Ascending aorta (tissue), 2 donors: Measurements from ENCODE around the gene TRAPPC11. TPM values are rescaled to one million over a fixed set of nuclear protein-coding genes. Genes with fewer than 3 reads are reported as not detected.
A peak's percentile ranks its signal among the peaks of the same experiment; 100 is the strongest.

Experiments
- DNase-seq, 2 donors: peaks; one replicate each; pipeline ENCODE4 v3.0.0-alpha.2; 2019; ENCODE audit warnings: low spot score in 2 of 2
- H3K27ac ChIP-seq, 2 donors: fragments of 200-600 bp; sonication (generic); one replicate each; pipeline ENCODE4 v1.5.1; 2016 to 2017; ENCODE audit warnings: mild to moderate bottlenecking in 1 of 2
- H3K27me3 ChIP-seq: fragments of 200-600 bp; sonication (generic); one replicate; pipeline ENCODE4 v1.5.1; 2017
- H3K36me3 ChIP-seq, 2 donors: fragments of 200-600 bp; sonication (generic); one replicate each; pipeline ENCODE4 v1.5.1; 2016
- H3K4me1 ChIP-seq, 2 donors: fragments of 200-600 bp; sonication (generic); one replicate each; pipeline ENCODE4 v1.5.1; 2016 to 2017; ENCODE audit warnings: mild to moderate bottlenecking in 1 of 2
- H3K4me3 ChIP-seq, 2 donors: fragments of 200-600 bp; sonication (generic); one replicate each; pipeline ENCODE4 v1.5.1; 2016 to 2017; ENCODE audit warnings: mild to moderate bottlenecking in 1 of 2
- H3K9me3 ChIP-seq, 2 donors: fragments of 200-600 bp; sonication (generic); one replicate each; pipeline ENCODE4 v1.5.1; 2016
- CTCF ChIP-seq, 3 experiments: fragments of 200-600 bp in 2 of 3; fragments of 450-650 bp in 1 of 3; sonication (generic) in 2 of 3; IDR thresholded peaks; one replicate each; pipeline ENCODE4 v1.5.1; 2016 to 2019; ENCODE audit warnings: antibody characterized with exemption in 3 of 3, mild to moderate bottlenecking in 1 of 3, moderate library complexity in 1 of 3
- intact Hi-C: fragments of 100-400 bp; cut with DNase I; formaldehyde crosslinking; loops from one replicate; pipeline ENCODE4 v1.15.1; 2023
- total RNA-seq: library from RNA; depleted of rRNA; stranded (reverse); fragments of >200 nt; gene quantifications from one replicate; pipeline ENCODE4 v1.1.0, GENCODE V29; 2016

TRAPPC11 gene
- total RNA-seq, 1 donor from 2014 or later: 124 TPM

GRCh38 chr4:183738961-183739360 lies 79.9 kb downstream of the TRAPPC11 start:
- DNase-seq: no peak
- TF ChIP-seq CTCF (IDR thresholded peaks at IDR 0.05): no peak
- no peaks in the 10 kb centered on the region for H3K27me3 ChIP-seq
- no peaks in the 10 kb centered on the region for H3K36me3 ChIP-seq
- no peak overlapping the region for H3K27ac ChIP-seq
- no peak overlapping the region for H3K4me3 ChIP-seq
- intact Hi-C loops: no loop called here
- no peaks in the 10 kb centered on the region for H3K4me1 ChIP-seq
- H3K9me3 ChIP-seq: no peaks in the 10 kb centered on the region

GRCh38 chr4:183746305-183747229 lies 87.5 kb downstream of the TRAPPC11 start:
- no peak overlapping the region for H3K27ac ChIP-seq
- no peaks in the 10 kb centered on the region for H3K9me3 ChIP-seq
- intact Hi-C loops: no loop called here
- no peaks in the 10 kb centered on the region for H3K36me3 ChIP-seq
- H3K4me1 ChIP-seq: no peaks in the 10 kb centered on the region
- no peaks in the 10 kb centered on the region for H3K27me3 ChIP-seq
- no peak for DNase-seq
- no peak overlapping the region for H3K4me3 ChIP-seq
- no peak for TF ChIP-seq CTCF (IDR thresholded peaks at IDR 0.05)

GRCh38 chr4:183747380-183747779 lies 88.3 kb downstream of the TRAPPC11 start:
- no peaks in the 10 kb centered on the region for H3K9me3 ChIP-seq
- no peaks in the 10 kb centered on the region for H3K27me3 ChIP-seq
- H3K27ac ChIP-seq: no peak overlapping the region
- no peak for DNase-seq
- TF ChIP-seq CTCF (IDR thresholded peaks at IDR 0.05): no peak
- H3K4me1 ChIP-seq: no peaks in the 10 kb centered on the region
- intact Hi-C loops: no loop called here
- no peaks in the 10 kb centered on the region for H3K36me3 ChIP-seq
- no peak overlapping the region for H3K4me3 ChIP-seq

- Histone ChIP-seq H3K4me1 (no peaks in the 10 kb centered on the region), H3K4me3 (no peak overlapping the region), H3K27ac (peak overlapping the region in 1 of 2 donors; percentile 1), H3K9me3 (no peaks in the 10 kb centered on the region), H3K36me3 (no peaks in the 10 kb centered on the region), H3K27me3 (no peaks in the 10 kb centered on the region)
- intact Hi-C loops: no loop called here
- TF ChIP-seq CTCF (IDR thresholded peaks at IDR 0.05): no peak
- DNase-seq: no peak
Measured at GRCh38 chr4:183747931-183748670, 89.0 kb downstream of the TRAPPC11 start.

GRCh38 chr4:183751106-183751505 lies 92.0 kb downstream of the TRAPPC11 start:
- H3K36me3 ChIP-seq: no peaks in the 10 kb centered on the region
- no peak overlapping the region for H3K4me3 ChIP-seq
- H3K4me1 ChIP-seq: no peaks in the 10 kb centered on the region
- intact Hi-C loops: no loop called here
- no peaks in the 10 kb centered on the region for H3K9me3 ChIP-seq
- no peaks in the 10 kb centered on the region for H3K27me3 ChIP-seq
- no peak for DNase-seq
- no peak overlapping the region for H3K27ac ChIP-seq
- no peak for TF ChIP-seq CTCF (IDR thresholded peaks at IDR 0.05)
